OCI-LY7 (cell line): ENCODE measurements around the gene RPL36A. TPM values are rescaled to one million over a fixed set of nuclear protein-coding genes. Genes with fewer than 3 reads are reported as not detected.
A peak's percentile ranks its signal among the peaks of the same experiment; 100 is the strongest.

Experiments
- BruUV-seq: library from RNA; stranded (reverse); fragments of 400-500 nt; replicated peaks from 2 replicates; lab custom pipeline; 2021; lab: Mats Ljungman, UMichigan
- CTCF ChIA-PET: fragments of 300-600 bp; sonication (Branson Sonifier 250); formaldehyde crosslinking; loops from one replicate; lab custom pipeline; 2022; ENCODE audit warnings: antibody characterized with exemption; ENCODE audit not compliant: unreplicated experiment; lab: Charles Lee
- POLR2A ChIA-PET: fragments of 300-600 bp; sonication (Branson Sonifier 250); formaldehyde crosslinking; loops from one replicate; lab custom pipeline; 2022; ENCODE audit warnings: antibody characterized with exemption; lab: Charles Lee
- DNase-seq: peaks from one replicate; pipeline ENCODE4 v3.0.0-alpha.2; 2015; ENCODE audit warnings: low spot score
- H2AFZ ChIP-seq: fragments of 200-600 bp; sonication (generic), shearing (Covaris generic); 2 replicates; pipeline ENCODE4 v1.6.1; 2014; ENCODE audit warnings: mild to moderate bottlenecking, antibody characterized with exemption, low read length, moderate library complexity
- H3K27ac ChIP-seq: fragments of 200-600 bp; sonication (generic); 2 replicates; pipeline ENCODE4 v1.5.1; 2014; ENCODE audit warnings: mixed run types, low read depth, mild to moderate bottlenecking, moderate library complexity, low read length, inconsistent platforms; ENCODE audit not compliant: poor library complexity, severe bottlenecking
- H3K36me3 ChIP-seq: fragments of 200-600 bp; sonication (generic); 2 replicates; pipeline ENCODE4 v1.6.1; 2014; ENCODE audit warnings: mild to moderate bottlenecking, antibody characterized with exemption, low read length, moderate library complexity, mixed read lengths; ENCODE audit not compliant: insufficient read depth
- H3K4me1 ChIP-seq: fragments of 200-600 bp; sonication (generic); 2 replicates; pipeline ENCODE4 v1.5.1; 2014; ENCODE audit warnings: mild to moderate bottlenecking, low read length; ENCODE audit not compliant: insufficient read depth, poor library complexity, severe bottlenecking
- H3K4me2 ChIP-seq: fragments of 200-600 bp; sonication (generic); 2 replicates; pipeline ENCODE4 v1.6.1; 2014; ENCODE audit warnings: mild to moderate bottlenecking, low read length
- H3K4me3 ChIP-seq: fragments of 200-600 bp; sonication (generic); 2 replicates; pipeline ENCODE4 v1.5.1; 2014; ENCODE audit warnings: mild to moderate bottlenecking, low read depth, low read length; ENCODE audit not compliant: poor library complexity, severe bottlenecking
- H3K79me2 ChIP-seq: fragments of 200-600 bp; sonication (generic); 2 replicates; pipeline ENCODE4 v1.6.1; 2016; ENCODE audit warnings: low read depth, mild to moderate bottlenecking, low read length, moderate library complexity, mixed read lengths; ENCODE audit not compliant: insufficient read depth
- H3K9me2 ChIP-seq: fragments of 200-600 bp; sonication (generic); 2 replicates; pipeline ENCODE4 v1.6.1; 2016; ENCODE audit warnings: mild to moderate bottlenecking, low read length, mixed read lengths; ENCODE audit not compliant: insufficient read depth
- H3K9me3 ChIP-seq: fragments of 200-600 bp; sonication (generic); 2 replicates; pipeline ENCODE4 v1.6.1; 2014; ENCODE audit warnings: mild to moderate bottlenecking, mixed run types, low read length, mixed read lengths
- H4K20me1 ChIP-seq: fragments of 200-600 bp; sonication (generic); 2 replicates; pipeline ENCODE4 v1.6.1; 2014; ENCODE audit warnings: mild to moderate bottlenecking, antibody characterized with exemption, low read length, moderate library complexity, mixed read lengths; ENCODE audit not compliant: insufficient read depth
- CTCF ChIP-seq: fragments of 200-600 bp; sonication (generic); conservative IDR thresholded peaks from 2 replicates; pipeline ENCODE4 v1.5.1; 2014; ENCODE audit warnings: mild to moderate bottlenecking, antibody characterized with exemption, low read length, moderate library complexity, mixed read lengths
- EZH2phosphoT487 ChIP-seq: fragments of 200-600 bp; sonication (generic); IDR thresholded peaks from 2 replicates; pipeline ENCODE4 v1.6.1; 2018; ENCODE audit warnings: low read depth, borderline replicate concordance, mild to moderate bottlenecking, mixed run types, antibody characterized with exemption, low read length, moderate library complexity, mixed read lengths
- intact Hi-C: fragments of 100-400 bp; cut with micrococcal nuclease; formaldehyde crosslinking; loops from one replicate; pipeline ENCODE4 v1.10.0; 2022; ENCODE audit not compliant: unreplicated experiment
- total RNA-seq, 2 experiments: library from RNA; depleted of rRNA in 1 of 2; stranded (reverse); fragments of >200 nt in 1 of 2; shearing (Covaris generic) in 1 of 2; gene quantifications; 2 replicates each; pipeline ENCODE4 v1.2.3, GENCODE V29; 2014 to 2022

Gene RPL36A
- total RNA-seq, 2 experiments from 2014 or later = 431 to 2,042 TPM

GRCh38 chrX:101370888-101371504, 19.8 kb upstream of the RPL36A start:
- intact Hi-C loops = loop anchor here (2.0 kb wide), 1 partner anchor 14 kb away; no protein-coding TSS in a partner anchor
- DNase-seq = peak; percentile 79
- Histone ChIP-seq H2AFZ (no peak overlapping the region), H3K79me2 (peaks cover 42% of the 10 kb centered on the region; the same call in 1 of the 2 replicates), H3K9me3 (no peaks in the 10 kb centered on the region), H3K4me3 (peak overlapping the region; percentile 31), H3K27ac (peak overlapping the region; percentile 96), H3K36me3 (peaks cover 84% of the 10 kb centered on the region), H3K9me2 (no peaks in the 10 kb centered on the region), H3K4me2 (peak overlapping the region; percentile 84), H3K4me1 (peaks cover 69% of the 10 kb centered on the region), H4K20me1 (no peaks in the 10 kb centered on the region)
- TF ChIP-seq EZH2phosphoT487 (no peak), CTCF (no peak)
- CTCF ChIA-PET = no interaction called here
- POLR2A ChIA-PET = interaction anchor here (1.0 to 4.7 kb wide), 3 partner anchors 14 to 22 kb away, joined by 4 to 34 read pairs (median 5); partner anchors contain the start of genes BTK, RPL36A and TIMM8A
- no TSS peak for BruUV-seq

GRCh38 chrX:101377547-101377946, 13.3 kb upstream of the RPL36A start:
- no TSS peak for BruUV-seq
- intact Hi-C loops = no loop called here
- Histone ChIP-seq H3K27ac (peak overlapping the region; percentile 92), H4K20me1 (no peaks in the 10 kb centered on the region), H2AFZ (no peak overlapping the region), H3K79me2 (peaks cover 87% of the 10 kb centered on the region), H3K4me3 (no peak overlapping the region), H3K9me2 (no peaks in the 10 kb centered on the region), H3K4me1 (peaks cover 68% of the 10 kb centered on the region), H3K4me2 (peak overlapping the region; percentile 60), H3K36me3 (peaks cover 64% of the 10 kb centered on the region), H3K9me3 (no peaks in the 10 kb centered on the region)
- peak; percentile 60 for DNase-seq
- TF ChIP-seq CTCF = no peak
- no peak for TF ChIP-seq EZH2phosphoT487
- ChIA-PET POLR2A (interaction anchor here (1.1 to 1.7 kb wide), 4 partner anchors 9 to 19 kb away, joined by 3 to 8 read pairs (median 4); partner anchors contain the start of genes BTK and RPL36A), CTCF (no interaction called here)
